IPS-18c (cell line): Measurements from ENCODE around the gene HIPK2.
A peak's percentile ranks its signal among the peaks of the same experiment; 100 is the strongest.

Source experiments
- H3K4me3 ChIP-seq: 2 replicates; pipeline ENCODE4 v1.7.0; 2013; ENCODE audit warnings: low read depth, mild to moderate bottlenecking, low read length, moderate library complexity; ENCODE audit not compliant: insufficient read depth
- H3K9me3 ChIP-seq: one replicate; pipeline ENCODE4 v1.6.1; 2013; ENCODE audit warnings: mild to moderate bottlenecking, low read length, moderate library complexity; ENCODE audit not compliant: control insufficient read depth, insufficient read depth

Gene HIPK2

DNA sequence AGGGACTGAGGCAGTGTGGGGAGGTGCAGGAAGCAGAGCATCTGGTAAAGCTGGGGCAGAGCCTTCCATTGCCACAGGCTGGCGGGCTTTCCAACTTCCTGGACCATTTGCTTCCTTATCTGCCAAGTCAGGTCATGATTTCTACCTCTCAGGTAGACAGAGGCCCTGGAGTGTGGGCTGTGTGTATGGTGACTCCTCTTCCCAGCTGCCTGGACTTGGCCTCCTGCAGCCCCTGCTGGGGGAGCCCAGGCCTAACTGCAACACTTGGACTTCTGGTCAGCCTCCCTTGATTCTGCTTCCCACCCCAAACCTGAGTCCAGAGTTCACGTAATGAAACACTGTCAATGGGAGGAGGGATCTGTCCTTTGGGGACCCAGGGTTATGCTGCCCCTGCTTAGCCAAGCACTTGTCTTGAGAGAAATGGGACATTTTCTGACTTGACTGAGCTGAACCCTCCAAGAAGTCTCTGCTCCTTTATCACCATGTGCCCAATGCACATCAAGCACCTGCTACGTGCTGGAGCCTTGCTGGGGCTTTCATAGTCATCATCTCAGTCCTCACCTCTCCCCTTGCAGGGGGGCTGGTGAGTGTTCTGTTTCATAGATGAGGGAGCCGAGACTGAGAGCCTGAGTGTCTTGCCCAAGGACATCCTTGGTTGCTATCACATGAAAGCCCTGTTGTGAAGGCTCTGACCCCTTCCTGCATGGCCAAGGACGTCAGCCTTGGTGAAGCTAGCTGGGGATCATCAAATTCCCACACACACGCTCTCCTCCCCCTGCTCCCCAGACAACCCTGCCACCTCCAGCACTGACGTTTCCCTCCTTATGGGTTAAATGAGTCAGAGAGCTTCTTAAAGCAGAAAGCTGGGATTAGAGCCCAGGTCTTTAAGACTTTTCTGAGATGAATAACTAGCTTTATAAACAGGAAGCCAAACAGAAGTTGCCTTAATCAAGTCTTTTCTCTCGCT lies 250.9 kb downstream of the HIPK2 start:
- Histone ChIP-seq H3K9me3 (no peaks in the 10 kb centered on the region), H3K4me3 (no peak overlapping the region)

- H3K4me3 ChIP-seq: no peak overlapping the region
- no peaks in the 10 kb centered on the region for H3K9me3 ChIP-seq
Measured at GRCh38 chr7:139525750-139526149, 252.0 kb downstream of the HIPK2 start.

DNA sequence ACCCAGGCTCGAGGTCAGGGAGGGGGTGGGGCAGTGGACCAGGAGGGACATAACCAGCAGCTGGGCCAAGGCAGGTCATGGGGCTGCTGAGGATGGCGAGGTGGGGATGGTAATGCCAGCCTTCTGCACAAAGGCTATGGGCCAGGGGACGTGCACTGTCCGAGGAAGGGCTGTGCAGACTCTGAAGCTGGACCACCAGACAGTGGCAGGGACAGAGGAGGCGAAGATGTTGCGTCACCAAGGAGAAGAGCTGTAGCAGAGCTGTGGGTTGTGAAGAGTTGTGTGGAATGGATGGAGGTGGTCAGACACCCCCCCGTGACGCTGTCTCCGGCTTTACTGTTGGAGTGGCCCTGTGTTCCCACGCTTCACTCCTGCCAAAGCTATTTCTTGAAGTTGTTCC lies 252.6 kb downstream of the HIPK2 start:
- Histone ChIP-seq H3K4me3 (no peak overlapping the region), H3K9me3 (no peaks in the 10 kb centered on the region)

DNA sequence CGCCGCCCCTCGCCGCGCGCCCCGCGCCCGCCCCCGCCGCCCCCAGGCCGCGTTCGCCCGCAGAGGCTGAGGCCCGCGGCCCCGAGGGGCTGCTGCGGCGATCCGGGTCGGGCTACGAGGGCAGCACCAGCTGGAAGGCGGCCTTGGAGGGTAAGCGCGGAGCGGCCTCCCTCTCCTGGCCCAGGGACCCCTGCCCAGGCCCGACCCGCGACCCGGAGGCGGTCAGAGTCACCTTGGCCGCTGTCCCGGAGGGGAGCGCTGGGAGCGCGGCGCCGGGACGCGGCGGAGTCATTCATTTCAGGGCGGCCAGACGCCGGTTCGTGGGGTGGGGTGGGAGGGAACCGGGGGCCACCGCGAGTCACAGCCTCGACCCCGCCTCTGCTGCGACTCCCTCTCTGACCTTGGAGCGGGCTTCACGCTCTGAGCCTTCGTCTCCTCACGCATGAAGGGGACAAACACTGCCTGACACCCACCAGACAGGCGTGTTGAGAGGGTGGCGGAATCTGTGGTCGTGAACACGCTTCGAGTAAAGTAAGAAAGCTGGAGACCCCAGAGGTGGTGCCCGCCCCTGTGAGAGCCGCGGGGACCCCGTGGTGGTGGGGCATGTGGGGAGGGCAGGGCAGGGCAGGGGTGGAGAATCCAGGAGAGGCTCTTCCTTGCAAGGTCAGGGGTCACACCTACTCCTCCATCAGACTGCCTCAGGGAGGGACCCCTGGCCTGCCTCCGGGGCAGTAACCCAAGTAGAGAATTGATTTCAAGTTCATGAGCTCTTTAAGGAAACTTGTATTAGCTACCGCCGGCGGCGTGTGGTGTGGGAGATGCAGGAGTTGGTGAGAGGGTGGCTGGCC lies 253.6 kb downstream of the HIPK2 start:
- Histone ChIP-seq H3K4me3 (peak overlapping the region; percentile 24), H3K9me3 (no peaks in the 10 kb centered on the region)

GRCh38 chr7:139523199-139523941 lies 254.4 kb downstream of the HIPK2 start, which contains the start of gene CLEC2L:
CLEC2L (plus strand) TSS chr7:139523685; CDS start chr7:139523928, 243 bp downstream.
- Histone ChIP-seq H3K9me3 (no peaks in the 10 kb centered on the region), H3K4me3 (peak within 1 kb of the TSS; percentile 38)

DNA sequence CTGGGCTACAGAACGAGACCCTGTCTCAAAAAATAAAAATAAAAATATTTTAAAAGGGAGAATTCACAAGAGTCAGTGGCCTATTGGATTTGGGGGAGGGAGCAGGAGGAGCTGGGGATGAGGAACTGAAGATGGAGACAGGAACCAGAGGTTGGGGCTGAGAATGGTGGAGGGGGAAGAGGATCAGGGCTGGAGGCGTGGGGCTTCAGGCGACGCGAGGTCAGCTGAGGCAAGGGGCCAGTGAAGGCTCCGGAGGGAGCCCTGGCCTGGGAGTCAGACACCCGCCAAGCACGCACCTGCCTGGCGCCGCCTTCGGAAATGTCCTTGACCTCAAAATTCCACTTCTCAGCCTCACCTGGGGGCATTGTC lies 255.0 kb downstream of the HIPK2 start:
- peak overlapping the region; percentile 38; the same call in 1 of the 2 replicates for H3K4me3 ChIP-seq
- no peaks in the 10 kb centered on the region for H3K9me3 ChIP-seq

DNA sequence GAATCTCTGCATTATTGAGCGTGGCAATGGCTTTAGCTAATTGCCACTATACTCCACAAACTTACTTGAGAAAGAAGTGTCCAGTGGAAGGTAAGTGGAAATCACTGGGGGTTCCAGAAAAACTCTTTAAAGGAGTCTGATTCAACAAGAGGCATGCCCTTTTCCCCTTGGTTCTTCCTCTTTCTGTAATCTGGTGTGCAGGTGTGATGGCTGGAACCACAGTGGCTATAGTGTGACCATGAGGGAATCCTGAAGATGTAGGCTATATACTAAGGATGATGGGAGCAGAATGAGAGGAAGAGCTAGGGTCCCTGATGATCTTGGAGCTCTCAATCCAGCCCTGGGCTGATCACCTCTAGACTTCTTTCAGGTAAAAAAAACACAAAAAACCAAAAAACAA lies 256.4 kb downstream of the HIPK2 start:
- no peak overlapping the region for H3K4me3 ChIP-seq
- no peaks in the 10 kb centered on the region for H3K9me3 ChIP-seq

GRCh38 chr7:139515266-139515665 lies 262.5 kb downstream of the HIPK2 start:
- no peak overlapping the region for H3K4me3 ChIP-seq
- no peaks in the 10 kb centered on the region for H3K9me3 ChIP-seq
